GM03348 (cell line): ENCODE data around the gene IGSF23.
A peak's percentile ranks its signal among the peaks of the same experiment; 100 is the strongest.
"Not testable (repeated sequence)": the region's sequence is repeated elsewhere in the genome, so short reads cannot be mapped to it uniquely, and the experiment has no call there.

Experiments
- DNase-seq: peaks from one replicate; pipeline ENCODE4 v3.0.0; 2012; ENCODE audit warnings: low spot score

The IGSF23 gene

GRCh38 chr19:44587963-44588770, 25.2 kb upstream of the IGSF23 start:
- DNase-seq = peak; percentile 71

GRCh38 chr19:44588771-44589112, 24.6 kb upstream of the IGSF23 start:
- DNase-seq = no peak

- no peak for DNase-seq
These were observed 22.9 kb upstream of the IGSF23 start for GRCh38 chr19:44590245-44591059.

- DNase-seq = not testable (repeated sequence)
These were observed 21.9 kb upstream of the IGSF23 start for GRCh38 chr19:44591340-44591993.

- DNase-seq = no peak
These were observed 20.9 kb upstream of the IGSF23 start for GRCh38 chr19:44592451-44592890.

- no peak for DNase-seq
These were observed 20.1 kb upstream of the IGSF23 start for GRCh38 chr19:44593294-44593693.

GRCh38 chr19:44593866-44594266, 19.5 kb upstream of the IGSF23 start:
- not testable (repeated sequence) for DNase-seq

GRCh38 chr19:44596428-44597130, 16.8 kb upstream of the IGSF23 start:
- no peak for DNase-seq

GRCh38 chr19:44597131-44597491, 16.3 kb upstream of the IGSF23 start:
- DNase-seq = no peak

GRCh38 chr19:44598355-44598754, 15.0 kb upstream of the IGSF23 start:
- no peak for DNase-seq

- DNase-seq = no peak
These were observed 14.5 kb upstream of the IGSF23 start for GRCh38 chr19:44598880-44599279.

GRCh38 chr19:44600466-44600865, 12.9 kb upstream of the IGSF23 start:
- no peak for DNase-seq

- DNase-seq = no peak
These were observed 11.3 kb upstream of the IGSF23 start for GRCh38 chr19:44602081-44602480.

- peak; percentile 81 for DNase-seq
These were observed 10.0 kb upstream of the IGSF23 start for GRCh38 chr19:44603201-44603945.

- DNase-seq = no peak
These were observed 9.1 kb upstream of the IGSF23 start for GRCh38 chr19:44604241-44604640.

GRCh38 chr19:44605547-44605946, 7.8 kb upstream of the IGSF23 start:
- DNase-seq = no peak

GRCh38 chr19:44607049-44607448, 6.3 kb upstream of the IGSF23 start:
- peak; percentile 22 for DNase-seq

GRCh38 chr19:44607917-44608316, 5.4 kb upstream of the IGSF23 start:
- DNase-seq = no peak

GRCh38 chr19:44608391-44608821, 5.0 kb upstream of the IGSF23 start:
- no peak for DNase-seq

- no peak for DNase-seq
These were observed 4.1 kb upstream of the IGSF23 start for GRCh38 chr19:44609219-44609618.

GRCh38 chr19:44610497-44610896, 2.9 kb upstream of the IGSF23 start:
- peak; percentile 54 for DNase-seq
